Stimulated activated CD4-positive, alpha-beta T cell treated with anti-CD3 and anti-CD28 coated beads, Interleukin-12 subunit alpha, Interleukin-12 subunit beta, amount 100 ng/mL, for 48 hours (primary cell): ENCODE data around the gene GRID1.

ENCODE experiments used
- DNase-seq, 3 donors: peaks; one replicate each; pipeline ENCODE4 v3.0.0-alpha.2; 2020; ENCODE audit warnings: low read depth in 2 of 3, low spot score in 1 of 3

The GRID1 gene

GRCh38 chr10:86281396-86281795 lies 85.2 kb downstream of the GRID1 start:
- DNase-seq = no peak

- no peak for DNase-seq
These were observed 97.3 kb downstream of the GRID1 start for GRCh38 chr10:86269332-86269731.

DNA sequence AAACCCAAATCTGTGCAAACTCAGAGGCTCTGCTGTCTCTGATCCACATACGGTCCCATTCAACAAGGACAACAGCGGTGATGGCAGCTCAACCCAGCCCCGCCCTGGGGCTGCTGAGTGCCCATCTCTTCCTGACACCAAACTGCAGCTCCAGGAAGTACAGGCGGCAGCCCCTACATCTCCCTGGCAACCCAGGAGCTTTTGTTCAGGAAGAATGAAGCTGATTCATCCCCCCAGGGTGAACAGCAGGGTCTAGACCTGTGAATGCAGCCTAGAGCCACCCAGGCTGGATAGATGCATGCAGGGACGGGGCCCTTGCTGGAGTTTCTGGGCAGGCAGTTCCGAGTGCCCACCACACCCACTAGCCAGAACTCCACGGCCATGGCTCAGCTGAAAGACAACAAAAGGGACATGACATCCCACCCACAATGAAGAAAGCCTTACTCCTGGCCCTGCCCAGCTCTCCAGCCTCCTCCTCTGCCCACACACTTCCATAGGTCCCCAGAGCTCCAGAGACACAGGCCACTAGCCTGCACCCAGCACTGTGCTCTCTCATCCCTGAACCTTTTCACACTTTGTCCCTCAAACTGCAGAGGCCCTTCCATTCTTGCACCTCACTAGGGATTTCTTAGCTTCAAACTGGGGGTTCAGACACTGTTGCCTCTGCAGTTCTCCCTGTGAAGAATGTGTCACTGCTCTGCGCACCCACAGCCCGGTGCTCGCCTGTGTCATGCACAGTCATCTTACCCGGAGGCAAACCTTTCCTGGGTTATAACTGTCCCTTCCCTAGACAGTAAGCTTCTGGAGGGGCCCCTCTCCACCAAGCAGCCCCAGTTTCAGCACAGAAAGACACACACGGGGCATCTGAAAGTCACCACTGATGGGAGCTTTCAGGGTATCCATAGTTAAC lies 99.1 kb downstream of the GRID1 start:
- DNase-seq = no peak

DNA sequence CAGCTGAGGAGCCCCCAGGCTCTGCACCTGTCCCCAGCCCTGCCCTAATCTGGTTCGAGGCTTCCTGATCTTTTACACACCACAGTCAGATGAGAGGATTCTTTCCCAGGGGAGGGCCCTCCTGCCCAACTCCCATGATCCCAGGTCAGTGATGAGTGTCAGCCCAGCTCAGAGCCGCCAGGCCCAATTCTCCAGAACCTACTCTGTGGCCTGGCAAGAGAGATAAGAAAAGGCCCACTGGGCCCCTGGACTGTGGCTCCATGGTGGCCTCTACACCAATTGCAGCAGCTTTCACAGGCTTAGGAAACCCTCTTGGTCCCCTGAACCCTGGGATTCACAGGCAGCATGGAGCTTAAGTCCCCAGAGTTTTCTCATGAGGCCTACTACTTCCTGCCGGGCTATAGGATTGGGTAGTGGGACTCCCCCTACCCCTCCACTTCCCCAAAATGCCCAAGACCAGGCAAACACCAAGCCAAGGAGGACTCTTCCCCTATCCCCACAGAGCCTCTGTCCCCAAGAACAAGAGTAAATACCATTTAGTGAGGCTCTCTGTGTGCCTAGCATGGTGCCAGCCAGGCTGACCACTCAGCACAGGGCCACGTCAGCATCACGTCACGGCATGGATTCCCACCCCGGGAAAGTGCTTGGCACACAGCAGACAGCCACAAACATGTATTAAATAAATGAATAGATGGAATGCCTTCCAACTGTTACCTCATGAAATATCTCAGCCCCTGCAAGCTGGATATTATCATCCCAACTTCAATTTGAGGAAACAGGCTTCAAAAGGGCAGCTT lies 100.0 kb downstream of the GRID1 start:
- no peak for DNase-seq

- DNase-seq = no peak
These were observed 100.7 kb downstream of the GRID1 start for GRCh38 chr10:86265895-86266259.

DNA sequence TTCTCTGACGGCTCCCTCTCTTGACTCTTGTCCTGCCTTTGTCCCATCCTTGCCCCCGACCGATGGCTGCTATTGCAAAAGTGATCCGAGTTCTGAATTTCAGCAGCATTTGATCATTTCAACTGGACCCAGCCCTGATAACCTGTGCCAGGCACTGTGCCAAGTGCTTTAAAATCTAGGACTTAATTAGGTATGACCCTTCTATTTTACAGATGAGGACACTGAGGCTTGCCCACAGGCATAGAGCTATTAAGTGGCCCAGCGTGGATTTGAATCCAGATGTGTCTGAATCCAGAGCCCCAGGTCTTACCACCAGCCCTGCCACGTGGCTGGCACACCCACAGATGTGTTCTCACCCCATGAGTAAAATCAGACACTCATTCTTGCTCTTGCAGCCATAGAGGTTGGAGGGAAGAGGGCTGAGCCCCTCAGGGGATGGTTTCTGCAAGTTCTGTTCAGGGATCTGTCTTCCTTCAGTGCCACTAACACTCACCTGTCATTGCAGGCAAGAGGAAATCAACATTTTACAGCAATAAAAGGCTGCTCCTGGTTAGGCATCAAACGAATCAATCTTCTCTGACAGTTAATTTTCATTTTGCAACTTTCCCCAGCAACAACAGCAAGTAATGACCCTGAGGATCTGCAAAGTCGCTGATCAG lies 101.2 kb downstream of the GRID1 start:
- no peak for DNase-seq

GRCh38 chr10:86264481-86265231 lies 101.9 kb downstream of the GRID1 start:
- no peak for DNase-seq

DNA sequence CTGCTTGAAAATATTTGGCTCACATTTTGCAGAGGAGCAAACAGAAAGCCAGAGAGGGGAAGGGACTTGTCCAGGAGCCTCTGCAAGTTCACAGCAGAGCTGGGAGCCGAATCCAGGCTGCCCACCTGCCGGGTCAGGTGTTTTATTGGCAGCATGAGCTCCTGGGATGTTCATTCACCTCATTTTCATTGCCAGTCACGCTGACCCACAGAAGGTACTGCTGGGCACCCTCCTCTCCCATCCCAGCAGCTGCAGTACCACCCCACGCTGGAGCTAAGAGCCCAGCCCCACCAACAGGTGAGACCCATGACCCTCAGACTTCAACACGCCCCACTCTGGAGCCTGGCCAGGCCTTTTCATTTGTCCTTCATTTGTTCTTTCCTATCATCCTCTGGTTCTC lies 102.7 kb downstream of the GRID1 start:
- DNase-seq = no peak

DNA sequence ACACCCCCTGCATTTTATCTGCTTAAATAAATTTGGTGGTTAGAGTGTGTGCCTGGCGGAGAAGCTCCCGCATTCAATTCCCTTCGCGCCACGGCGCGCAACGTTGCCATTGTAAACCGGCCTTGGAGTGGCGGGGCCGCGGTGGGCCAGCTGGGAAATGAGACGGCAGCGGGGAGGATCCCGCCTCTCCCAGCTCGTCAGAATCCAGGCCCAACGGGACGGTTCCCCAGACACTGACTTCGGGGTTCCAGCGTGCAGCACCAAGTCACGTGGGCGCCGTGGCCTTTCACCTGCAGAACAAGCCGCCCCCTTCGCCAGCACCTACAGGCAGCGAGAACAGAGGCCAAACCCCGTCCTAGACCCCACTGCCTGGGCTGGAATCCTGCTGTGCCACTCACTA lies 103.4 kb downstream of the GRID1 start:
- DNase-seq = no peak

DNA sequence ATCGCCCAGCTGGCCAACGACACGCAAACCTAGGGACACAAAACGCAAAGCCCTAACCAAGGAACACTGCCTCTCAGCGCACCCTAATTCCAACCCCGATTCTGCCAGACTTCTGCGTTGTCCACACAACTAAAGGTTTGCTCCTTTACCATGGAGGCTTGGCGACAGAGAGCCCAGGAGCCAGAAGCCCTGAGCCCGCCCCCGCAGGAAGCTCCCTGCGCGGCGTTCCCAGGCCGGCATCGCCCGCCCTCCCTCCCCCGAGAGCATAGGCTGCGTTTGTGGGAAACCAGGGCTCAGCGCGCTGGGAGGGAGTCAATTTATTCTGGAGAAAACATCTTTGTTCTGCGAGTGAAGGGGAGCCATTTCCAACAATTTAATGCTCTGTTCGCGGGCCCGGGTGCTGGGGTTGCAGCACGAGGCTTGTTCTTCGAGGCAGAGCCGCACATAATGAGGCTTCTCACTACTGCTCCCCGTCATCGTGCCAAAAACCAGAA lies 103.9 kb downstream of the GRID1 start:
- no peak for DNase-seq

GRCh38 chr10:86261941-86262687 lies 104.5 kb downstream of the GRID1 start:
- DNase-seq = no peak

DNA sequence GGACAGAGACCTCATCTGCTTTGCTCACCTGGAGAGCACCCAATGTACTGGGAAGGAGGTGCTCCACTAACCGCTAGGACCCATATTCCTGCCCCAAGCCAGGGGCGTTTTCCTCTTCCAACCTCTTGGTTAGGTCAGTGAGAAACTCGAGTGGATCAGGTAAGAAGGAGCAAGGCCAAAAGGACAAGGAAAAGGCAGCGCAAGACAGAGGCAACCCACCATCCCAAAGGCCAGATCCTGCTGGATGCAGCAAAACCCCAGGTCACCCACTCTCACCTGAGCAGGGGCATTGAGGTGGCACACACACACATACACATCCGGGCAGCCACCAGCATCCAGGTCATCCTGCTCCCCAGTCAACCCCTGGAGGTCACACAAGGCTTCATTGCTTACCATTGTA lies 105.1 kb downstream of the GRID1 start:
- DNase-seq = no peak

DNA sequence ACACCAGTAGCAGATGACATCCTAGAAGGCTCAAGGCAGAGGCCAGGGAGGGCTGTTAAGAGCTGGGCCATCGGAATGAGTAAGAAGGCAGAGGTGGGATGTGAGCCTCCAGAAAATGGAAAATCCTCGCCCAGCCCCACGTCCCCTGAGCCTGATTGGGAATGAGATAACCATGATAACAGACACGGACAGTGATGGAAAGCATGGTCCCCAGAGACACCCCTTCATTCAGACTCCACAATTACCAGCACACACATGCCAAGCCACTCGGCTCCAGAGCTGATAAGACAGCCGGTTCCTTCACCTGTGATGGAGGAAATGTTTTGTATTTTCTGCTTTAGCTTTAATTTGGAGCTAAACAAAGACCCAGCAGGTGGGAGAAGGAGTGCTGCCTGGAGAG lies 106.0 kb downstream of the GRID1 start:
- no peak for DNase-seq

GRCh38 chr10:86259901-86260562 lies 106.6 kb downstream of the GRID1 start:
- DNase-seq = no peak

DNA sequence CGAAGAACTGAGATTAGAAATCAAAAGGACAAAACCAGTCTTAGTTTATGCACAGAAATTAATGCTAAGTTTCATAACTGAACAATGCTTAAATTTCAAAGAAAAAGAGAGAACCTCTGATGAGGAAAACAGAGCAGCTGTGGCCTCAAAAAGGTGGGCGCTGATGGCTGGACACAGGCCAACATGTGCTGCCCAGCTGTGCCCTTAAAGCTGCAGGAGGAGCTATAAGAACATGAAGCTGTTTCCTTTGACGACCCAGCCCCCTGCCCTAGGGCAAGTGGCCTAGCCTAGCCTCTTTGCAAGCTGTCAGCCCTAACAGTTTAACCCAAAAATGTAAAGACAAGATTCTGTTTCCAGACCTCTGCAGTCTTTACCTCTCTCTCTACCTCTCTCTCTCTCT lies 107.7 kb downstream of the GRID1 start:
- DNase-seq = no peak

DNA sequence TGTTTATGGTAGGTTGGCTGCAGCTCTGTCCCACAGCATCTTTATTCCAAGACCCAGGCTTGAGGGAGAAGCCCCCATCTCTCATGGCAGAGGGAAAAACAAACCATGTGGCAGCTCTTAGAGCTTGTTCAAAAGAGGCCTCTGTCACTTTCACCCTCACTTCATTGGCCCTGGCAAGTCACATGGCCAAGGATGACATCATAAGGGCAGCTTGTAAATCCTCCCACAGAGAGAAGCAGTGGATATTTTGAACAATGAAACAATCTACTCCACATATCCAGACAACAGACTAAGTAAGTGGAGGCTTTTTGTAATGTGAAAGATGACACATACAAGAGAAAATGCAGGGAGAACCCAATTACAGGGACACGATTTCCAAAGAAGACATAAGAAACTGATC lies 108.1 kb downstream of the GRID1 start:
- DNase-seq = no peak

- DNase-seq = no peak
These were observed 108.9 kb downstream of the GRID1 start for GRCh38 chr10:86257683-86258082.

GRCh38 chr10:86256690-86257315 lies 109.8 kb downstream of the GRID1 start:
- DNase-seq = no peak
